Measurements from ENCODE around the gene ZBTB8OS. TPM values are rescaled to one million over a fixed set of nuclear protein-coding genes. Genes with fewer than 3 reads are reported as not detected.
A peak's percentile ranks its signal among the peaks of the same experiment; 100 is the strongest.

Gene ZBTB8OS
- total RNA-seq, 1 experiment from 2014 or later, result 60.5 TPM

DNA sequence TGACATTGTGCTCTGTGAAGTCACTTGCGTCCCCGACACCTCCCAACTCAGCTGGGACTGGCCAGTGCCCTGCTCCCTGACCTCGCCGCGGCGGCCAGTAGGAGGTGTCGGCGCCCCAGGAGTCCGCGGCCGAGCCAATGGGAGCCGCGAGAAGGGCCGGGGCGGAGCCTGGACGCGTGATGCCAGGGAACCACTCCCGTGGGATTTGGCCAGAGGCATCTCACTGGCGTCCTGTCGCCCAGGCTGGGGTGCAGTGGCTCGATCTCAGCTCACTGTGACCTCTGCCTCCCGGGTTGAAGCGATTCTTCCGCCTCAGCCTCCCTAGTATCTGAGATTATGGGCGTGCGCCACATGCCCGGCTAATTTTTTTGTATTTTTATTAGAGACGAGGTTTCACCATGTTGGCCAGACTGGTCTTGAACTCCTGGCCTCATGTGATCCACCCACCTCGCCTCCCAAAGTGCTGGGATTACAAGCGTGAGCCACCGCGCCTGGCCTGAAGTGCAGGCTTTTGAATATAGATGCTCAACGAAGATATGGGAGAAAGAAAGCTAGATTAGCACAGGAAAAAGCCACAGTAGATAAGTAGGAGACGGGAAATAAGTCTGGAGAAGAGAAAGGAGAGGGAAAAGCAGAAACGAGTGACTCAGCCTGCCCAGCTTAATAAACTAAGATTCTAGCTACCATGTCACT lies 38.0 kb downstream of the ZBTB8OS start:
- peak; percentile 90 for DNase-seq (ENCODE audit: low spot score)
- peaks cover 5% of the 10 kb centered on the region for H3K4me1 Mint-ChIP-seq
- no peaks in the 10 kb centered on the region for H3K9me3 Mint-ChIP-seq
- ATAC-seq, result peak; percentile 99
- H3K27me3 Mint-ChIP-seq (ENCODE audit: low read depth), result no peaks in the 10 kb centered on the region
- H3K4me3 Mint-ChIP-seq, result peak overlapping the region; percentile 75
- ChIA-PET POLR2A (interaction anchor here (1.5 kb wide), 1 partner anchor 39 kb away, joined by 7 read pairs; the partner anchor contains the start of gene RBBP4), CTCF (interaction anchor here (0.7 to 2.4 kb wide), 3 partner anchors 75 to 160 kb away, joined by 3 to 14 read pairs (median 3); no protein-coding TSS in a partner anchor)
- H3K36me3 Mint-ChIP-seq, result no peaks in the 10 kb centered on the region
- H3K27ac Mint-ChIP-seq, result peak overlapping the region; percentile 10
- TF ChIP-seq, protein P1, sequence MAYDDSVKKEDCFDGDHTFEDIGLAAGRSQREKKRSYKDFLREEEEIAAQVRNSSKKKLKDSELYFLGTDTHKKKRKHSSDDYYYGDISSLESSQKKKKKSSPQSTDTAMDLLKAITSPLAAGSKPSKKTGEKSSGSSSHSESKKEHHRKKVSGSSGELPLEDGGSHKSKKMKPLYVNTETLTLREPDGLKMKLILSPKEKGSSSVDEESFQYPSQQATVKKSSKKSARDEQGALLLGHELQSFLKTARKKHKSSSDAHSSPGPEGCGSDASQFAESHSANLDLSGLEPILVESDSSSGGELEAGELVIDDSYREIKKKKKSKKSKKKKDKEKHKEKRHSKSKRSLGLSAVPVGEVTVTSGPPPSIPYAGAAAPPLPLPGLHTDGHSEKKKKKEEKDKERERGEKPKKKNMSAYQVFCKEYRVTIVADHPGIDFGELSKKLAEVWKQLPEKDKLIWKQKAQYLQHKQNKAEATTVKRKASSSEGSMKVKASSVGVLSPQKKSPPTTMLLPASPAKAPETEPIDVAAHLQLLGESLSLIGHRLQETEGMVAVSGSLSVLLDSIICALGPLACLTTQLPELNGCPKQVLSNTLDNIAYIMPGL (CRISPR knock-in tag; IDR thresholded peaks at IDR 0.05), result no peak
- TF ChIP-seq FOXK1 (CRISPR knock-in tag; IDR thresholded peaks at IDR 0.05), result 0 out of 2 replicates have a peak, but pooled peaks have one; percentile 22
- TF ChIP-seq, protein P2, sequence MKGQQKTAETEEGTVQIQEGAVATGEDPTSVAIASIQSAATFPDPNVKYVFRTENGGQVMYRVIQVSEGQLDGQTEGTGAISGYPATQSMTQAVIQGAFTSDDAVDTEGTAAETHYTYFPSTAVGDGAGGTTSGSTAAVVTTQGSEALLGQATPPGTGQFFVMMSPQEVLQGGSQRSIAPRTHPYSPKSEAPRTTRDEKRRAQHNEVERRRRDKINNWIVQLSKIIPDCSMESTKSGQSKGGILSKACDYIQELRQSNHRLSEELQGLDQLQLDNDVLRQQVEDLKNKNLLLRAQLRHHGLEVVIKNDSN (CRISPR knock-in tag; IDR thresholded peaks at IDR 0.05), result peak; percentile 75
- no peak for TF ChIP-seq ZNF671 (CRISPR knock-in tag; IDR thresholded peaks at IDR 0.05)
- no peak for TF ChIP-seq ZNF263 (CRISPR knock-in tag; IDR thresholded peaks at IDR 0.05; ENCODE audit: low read depth)
- peak; percentile 75 for TF ChIP-seq SP1 (CRISPR knock-in tag; conservative IDR thresholded peaks at IDR 0.05)
- no peak for TF ChIP-seq PRRX2 (CRISPR knock-in tag; IDR thresholded peaks at IDR 0.05)
- TF ChIP-seq, protein P3, sequence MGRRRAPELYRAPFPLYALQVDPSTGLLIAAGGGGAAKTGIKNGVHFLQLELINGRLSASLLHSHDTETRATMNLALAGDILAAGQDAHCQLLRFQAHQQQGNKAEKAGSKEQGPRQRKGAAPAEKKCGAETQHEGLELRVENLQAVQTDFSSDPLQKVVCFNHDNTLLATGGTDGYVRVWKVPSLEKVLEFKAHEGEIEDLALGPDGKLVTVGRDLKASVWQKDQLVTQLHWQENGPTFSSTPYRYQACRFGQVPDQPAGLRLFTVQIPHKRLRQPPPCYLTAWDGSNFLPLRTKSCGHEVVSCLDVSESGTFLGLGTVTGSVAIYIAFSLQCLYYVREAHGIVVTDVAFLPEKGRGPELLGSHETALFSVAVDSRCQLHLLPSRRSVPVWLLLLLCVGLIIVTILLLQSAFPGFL (CRISPR knock-in tag; IDR thresholded peaks at IDR 0.05; ENCODE audit: borderline replicate concordance), result no peak
- TF ChIP-seq, protein P4, sequence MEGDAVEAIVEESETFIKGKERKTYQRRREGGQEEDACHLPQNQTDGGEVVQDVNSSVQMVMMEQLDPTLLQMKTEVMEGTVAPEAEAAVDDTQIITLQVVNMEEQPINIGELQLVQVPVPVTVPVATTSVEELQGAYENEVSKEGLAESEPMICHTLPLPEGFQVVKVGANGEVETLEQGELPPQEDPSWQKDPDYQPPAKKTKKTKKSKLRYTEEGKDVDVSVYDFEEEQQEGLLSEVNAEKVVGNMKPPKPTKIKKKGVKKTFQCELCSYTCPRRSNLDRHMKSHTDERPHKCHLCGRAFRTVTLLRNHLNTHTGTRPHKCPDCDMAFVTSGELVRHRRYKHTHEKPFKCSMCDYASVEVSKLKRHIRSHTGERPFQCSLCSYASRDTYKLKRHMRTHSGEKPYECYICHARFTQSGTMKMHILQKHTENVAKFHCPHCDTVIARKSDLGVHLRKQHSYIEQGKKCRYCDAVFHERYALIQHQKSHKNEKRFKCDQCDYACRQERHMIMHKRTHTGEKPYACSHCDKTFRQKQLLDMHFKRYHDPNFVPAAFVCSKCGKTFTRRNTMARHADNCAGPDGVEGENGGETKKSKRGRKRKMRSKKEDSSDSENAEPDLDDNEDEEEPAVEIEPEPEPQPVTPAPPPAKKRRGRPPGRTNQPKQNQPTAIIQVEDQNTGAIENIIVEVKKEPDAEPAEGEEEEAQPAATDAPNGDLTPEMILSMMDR (IDR thresholded peaks at IDR 0.05), result no peak
- TF ChIP-seq, protein P5, sequence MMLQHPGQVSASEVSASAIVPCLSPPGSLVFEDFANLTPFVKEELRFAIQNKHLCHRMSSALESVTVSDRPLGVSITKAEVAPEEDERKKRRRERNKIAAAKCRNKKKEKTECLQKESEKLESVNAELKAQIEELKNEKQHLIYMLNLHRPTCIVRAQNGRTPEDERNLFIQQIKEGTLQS (CRISPR knock-in tag; conservative IDR thresholded peaks at IDR 0.05), result no peak
- TF ChIP-seq EMX1 (CRISPR knock-in tag; IDR thresholded peaks at IDR 0.05), result no peak
- no peak for TF ChIP-seq SOX15 (CRISPR knock-in tag; IDR thresholded peaks at IDR 0.05)
- TF ChIP-seq TP53 (CRISPR knock-in tag; IDR thresholded peaks at IDR 0.05), result no peak
- TF ChIP-seq CREM (CRISPR knock-in tag; IDR thresholded peaks at IDR 0.05), result peak; percentile 55; the same call in 1 of the 2 replicates
- no peak for TF ChIP-seq NFE2L1 (CRISPR knock-in tag; IDR thresholded peaks at IDR 0.05)
- TF ChIP-seq, protein P6, sequence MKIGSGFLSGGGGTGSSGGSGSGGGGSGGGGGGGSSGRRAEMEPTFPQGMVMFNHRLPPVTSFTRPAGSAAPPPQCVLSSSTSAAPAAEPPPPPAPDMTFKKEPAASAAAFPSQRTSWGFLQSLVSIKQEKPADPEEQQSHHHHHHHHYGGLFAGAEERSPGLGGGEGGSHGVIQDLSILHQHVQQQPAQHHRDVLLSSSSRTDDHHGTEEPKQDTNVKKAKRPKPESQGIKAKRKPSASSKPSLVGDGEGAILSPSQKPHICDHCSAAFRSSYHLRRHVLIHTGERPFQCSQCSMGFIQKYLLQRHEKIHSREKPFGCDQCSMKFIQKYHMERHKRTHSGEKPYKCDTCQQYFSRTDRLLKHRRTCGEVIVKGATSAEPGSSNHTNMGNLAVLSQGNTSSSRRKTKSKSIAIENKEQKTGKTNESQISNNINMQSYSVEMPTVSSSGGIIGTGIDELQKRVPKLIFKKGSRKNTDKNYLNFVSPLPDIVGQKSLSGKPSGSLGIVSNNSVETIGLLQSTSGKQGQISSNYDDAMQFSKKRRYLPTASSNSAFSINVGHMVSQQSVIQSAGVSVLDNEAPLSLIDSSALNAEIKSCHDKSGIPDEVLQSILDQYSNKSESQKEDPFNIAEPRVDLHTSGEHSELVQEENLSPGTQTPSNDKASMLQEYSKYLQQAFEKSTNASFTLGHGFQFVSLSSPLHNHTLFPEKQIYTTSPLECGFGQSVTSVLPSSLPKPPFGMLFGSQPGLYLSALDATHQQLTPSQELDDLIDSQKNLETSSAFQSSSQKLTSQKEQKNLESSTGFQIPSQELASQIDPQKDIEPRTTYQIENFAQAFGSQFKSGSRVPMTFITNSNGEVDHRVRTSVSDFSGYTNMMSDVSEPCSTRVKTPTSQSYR (CRISPR knock-in tag; IDR thresholded peaks at IDR 0.05), result no peak
- TF ChIP-seq NR3C1 (CRISPR knock-in tag; conservative IDR thresholded peaks at IDR 0.05; ENCODE audit: low read depth), result no peak
- no peak for TF ChIP-seq KAT7 (CRISPR knock-in tag; IDR thresholded peaks at IDR 0.05; ENCODE audit: borderline replicate concordance)
- no peak for TF ChIP-seq RORB (CRISPR knock-in tag; IDR thresholded peaks at IDR 0.05)
- TF ChIP-seq, protein P7, sequence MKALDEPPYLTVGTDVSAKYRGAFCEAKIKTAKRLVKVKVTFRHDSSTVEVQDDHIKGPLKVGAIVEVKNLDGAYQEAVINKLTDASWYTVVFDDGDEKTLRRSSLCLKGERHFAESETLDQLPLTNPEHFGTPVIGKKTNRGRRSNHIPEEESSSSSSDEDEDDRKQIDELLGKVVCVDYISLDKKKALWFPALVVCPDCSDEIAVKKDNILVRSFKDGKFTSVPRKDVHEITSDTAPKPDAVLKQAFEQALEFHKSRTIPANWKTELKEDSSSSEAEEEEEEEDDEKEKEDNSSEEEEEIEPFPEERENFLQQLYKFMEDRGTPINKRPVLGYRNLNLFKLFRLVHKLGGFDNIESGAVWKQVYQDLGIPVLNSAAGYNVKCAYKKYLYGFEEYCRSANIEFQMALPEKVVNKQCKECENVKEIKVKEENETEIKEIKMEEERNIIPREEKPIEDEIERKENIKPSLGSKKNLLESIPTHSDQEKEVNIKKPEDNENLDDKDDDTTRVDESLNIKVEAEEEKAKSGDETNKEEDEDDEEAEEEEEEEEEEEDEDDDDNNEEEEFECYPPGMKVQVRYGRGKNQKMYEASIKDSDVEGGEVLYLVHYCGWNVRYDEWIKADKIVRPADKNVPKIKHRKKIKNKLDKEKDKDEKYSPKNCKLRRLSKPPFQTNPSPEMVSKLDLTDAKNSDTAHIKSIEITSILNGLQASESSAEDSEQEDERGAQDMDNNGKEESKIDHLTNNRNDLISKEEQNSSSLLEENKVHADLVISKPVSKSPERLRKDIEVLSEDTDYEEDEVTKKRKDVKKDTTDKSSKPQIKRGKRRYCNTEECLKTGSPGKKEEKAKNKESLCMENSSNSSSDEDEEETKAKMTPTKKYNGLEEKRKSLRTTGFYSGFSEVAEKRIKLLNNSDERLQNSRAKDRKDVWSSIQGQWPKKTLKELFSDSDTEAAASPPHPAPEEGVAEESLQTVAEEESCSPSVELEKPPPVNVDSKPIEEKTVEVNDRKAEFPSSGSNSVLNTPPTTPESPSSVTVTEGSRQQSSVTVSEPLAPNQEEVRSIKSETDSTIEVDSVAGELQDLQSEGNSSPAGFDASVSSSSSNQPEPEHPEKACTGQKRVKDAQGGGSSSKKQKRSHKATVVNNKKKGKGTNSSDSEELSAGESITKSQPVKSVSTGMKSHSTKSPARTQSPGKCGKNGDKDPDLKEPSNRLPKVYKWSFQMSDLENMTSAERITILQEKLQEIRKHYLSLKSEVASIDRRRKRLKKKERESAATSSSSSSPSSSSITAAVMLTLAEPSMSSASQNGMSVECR (CRISPR knock-in tag; IDR thresholded peaks at IDR 0.05; ENCODE audit: borderline replicate concordance), result no peak
- TF ChIP-seq ZNF423 (CRISPR knock-in tag; IDR thresholded peaks at IDR 0.05), result no peak
- no peak for TF ChIP-seq MXD4 (CRISPR knock-in tag; IDR thresholded peaks at IDR 0.05; ENCODE audit: borderline replicate concordance)
- TF ChIP-seq, protein P8, sequence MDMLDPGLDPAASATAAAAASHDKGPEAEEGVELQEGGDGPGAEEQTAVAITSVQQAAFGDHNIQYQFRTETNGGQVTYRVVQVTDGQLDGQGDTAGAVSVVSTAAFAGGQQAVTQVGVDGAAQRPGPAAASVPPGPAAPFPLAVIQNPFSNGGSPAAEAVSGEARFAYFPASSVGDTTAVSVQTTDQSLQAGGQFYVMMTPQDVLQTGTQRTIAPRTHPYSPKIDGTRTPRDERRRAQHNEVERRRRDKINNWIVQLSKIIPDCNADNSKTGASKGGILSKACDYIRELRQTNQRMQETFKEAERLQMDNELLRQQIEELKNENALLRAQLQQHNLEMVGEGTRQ (CRISPR knock-in tag; IDR thresholded peaks at IDR 0.05), result peak; percentile 75
